ENCODE results near the gene MRPL4.
A peak's percentile ranks its signal among the peaks of the same experiment; 100 is the strongest.
"Not testable (repeated sequence)": the region's sequence is repeated elsewhere in the genome, so short reads cannot be mapped to it uniquely, and the experiment has no call there.

Gene MRPL4

GRCh38 chr19:10230173-10230860 is 21.7 kb upstream of the MRPL4 start:
- peak; percentile 19 for DNase-seq (ENCODE audit: low spot score)

GRCh38 chr19:10230861-10231611 is 21.0 kb upstream of the MRPL4 start, which contains the start of gene S1PR2:
Gene S1PR2, minus strand, starts transcription at chr19:10231331. Its CDS starts 6,426 bp downstream, at chr19:10224905.
- peak; percentile 50 for DNase-seq (ENCODE audit: low spot score)

GRCh38 chr19:10231612-10232228 is 20.3 kb upstream of the MRPL4 start:
- no peak for DNase-seq (ENCODE audit: low spot score)

- no peak for DNase-seq (ENCODE audit: low spot score)
Measured at GRCh38 chr19:10233946-10234345, 18.1 kb upstream of the MRPL4 start.

GRCh38 chr19:10235003-10235402 is 17.0 kb upstream of the MRPL4 start:
- DNase-seq (ENCODE audit: low spot score): no peak

- not testable (repeated sequence) for DNase-seq (ENCODE audit: low spot score)
Measured at GRCh38 chr19:10235409-10235808, 16.6 kb upstream of the MRPL4 start.

GRCh38 chr19:10237702-10238101 is 14.3 kb upstream of the MRPL4 start:
- DNase-seq (ENCODE audit: low spot score): no peak

GRCh38 chr19:10238172-10238783 is 13.7 kb upstream of the MRPL4 start:
- no peak for DNase-seq (ENCODE audit: low spot score)

GRCh38 chr19:10241826-10242449 is 10.1 kb upstream of the MRPL4 start:
- not testable (repeated sequence) for DNase-seq (ENCODE audit: low spot score)

GRCh38 chr19:10243606-10244005 is 8.4 kb upstream of the MRPL4 start:
- DNase-seq (ENCODE audit: low spot score): no peak

- DNase-seq (ENCODE audit: low spot score): no peak
Measured at GRCh38 chr19:10245189-10245939, 6.7 kb upstream of the MRPL4 start.

- DNase-seq (ENCODE audit: low spot score): no peak
Measured at GRCh38 chr19:10246511-10246910, 5.5 kb upstream of the MRPL4 start.

GRCh38 chr19:10252707-10253106 is 693 bp downstream of the MRPL4 start:
- no peak for DNase-seq (ENCODE audit: low spot score)

GRCh38 chr19:10254244-10254643 is 2.2 kb downstream of the MRPL4 start:
- no peak for DNase-seq (ENCODE audit: low spot score)

- DNase-seq (ENCODE audit: low spot score): no peak
Measured at GRCh38 chr19:10255358-10255757, 3.3 kb downstream of the MRPL4 start.

GRCh38 chr19:10256551-10256950 is 4.5 kb downstream of the MRPL4 start:
- no peak for DNase-seq (ENCODE audit: low spot score)

GRCh38 chr19:10256970-10257615 is 5.1 kb downstream of the MRPL4 start:
- DNase-seq (ENCODE audit: low spot score): no peak

- DNase-seq (ENCODE audit: low spot score): no peak
Measured at GRCh38 chr19:10258080-10258710, 6.2 kb downstream of the MRPL4 start.

- DNase-seq (ENCODE audit: low spot score): peak; percentile 93
Measured at GRCh38 chr19:10259162-10259905, 7.3 kb downstream of the MRPL4 start.

GRCh38 chr19:10260141-10260584 is 8.1 kb downstream of the MRPL4 start:
- DNase-seq (ENCODE audit: low spot score): peak; percentile 62

Measured in activated CD4-positive, alpha-beta T cell treated with anti-CD3 and anti-CD28 coated beads, Interleukin-2, Interleukin-4, amounts not matched to agents 100 ng/mL and 50 ng/mL, durations not matched to agents 16 hours and 8 hours (primary cell).